IPS-11a (cell line): ENCODE results near the gene PRDM9.
"Not testable (repeated sequence)": the region's sequence is repeated elsewhere in the genome, so short reads cannot be mapped to it uniquely, and the experiment has no call there.

Source experiments
- H3K4me3 ChIP-seq: one replicate; pipeline ENCODE4 v1.5.1; 2013; ENCODE audit warnings: low read depth, low read length, control low read depth

Gene PRDM9

DNA sequence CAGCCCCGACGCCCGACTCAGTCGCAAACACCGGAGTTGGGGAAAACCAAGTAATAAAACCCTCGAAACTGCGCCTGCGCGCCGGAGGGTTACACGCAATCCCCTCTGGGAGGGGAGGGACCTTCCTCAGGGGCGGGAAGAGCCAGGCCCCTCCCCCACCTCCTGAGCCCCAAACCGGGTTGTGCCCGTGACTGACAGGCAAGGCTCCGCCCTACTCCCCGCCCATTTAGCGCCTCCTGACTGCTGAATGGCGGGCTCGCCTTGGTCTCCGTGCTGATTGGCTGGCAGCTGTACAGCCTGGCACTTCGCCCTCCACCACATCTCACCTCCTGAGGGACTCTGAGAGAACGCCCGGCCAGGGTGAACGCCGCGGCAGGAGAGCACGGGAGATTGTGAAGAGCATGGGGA lies at the start of gene PRDM9:
TSS of gene PRDM9 (plus strand) at position 332 of the 408 bp plus-strand sequence. CDS start 1,425 bp downstream, outside the sequence.
- peak within 1 kb of the TSS; percentile 17 for H3K4me3 ChIP-seq

DNA sequence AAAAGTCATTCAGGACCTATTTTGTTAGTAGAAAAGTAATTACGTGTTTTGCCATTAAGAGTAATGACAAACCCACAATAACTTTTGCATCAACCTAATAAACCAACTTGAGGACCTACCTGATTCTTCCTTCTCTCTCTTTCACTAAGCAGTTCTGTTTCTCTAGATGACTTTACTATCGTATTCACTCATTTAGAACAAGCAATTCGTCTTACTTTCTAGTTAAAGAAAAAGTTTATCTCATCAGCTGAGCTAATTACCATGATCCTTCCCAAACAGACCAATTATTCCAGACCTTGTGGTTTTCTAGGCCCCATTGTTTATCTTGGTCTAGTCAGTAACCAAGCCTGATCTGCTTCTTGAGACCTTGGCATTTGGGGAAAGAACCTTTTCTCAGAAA lies 49.6 kb upstream of the PRDM9 start:
- H3K4me3 ChIP-seq: no peak overlapping the region

DNA sequence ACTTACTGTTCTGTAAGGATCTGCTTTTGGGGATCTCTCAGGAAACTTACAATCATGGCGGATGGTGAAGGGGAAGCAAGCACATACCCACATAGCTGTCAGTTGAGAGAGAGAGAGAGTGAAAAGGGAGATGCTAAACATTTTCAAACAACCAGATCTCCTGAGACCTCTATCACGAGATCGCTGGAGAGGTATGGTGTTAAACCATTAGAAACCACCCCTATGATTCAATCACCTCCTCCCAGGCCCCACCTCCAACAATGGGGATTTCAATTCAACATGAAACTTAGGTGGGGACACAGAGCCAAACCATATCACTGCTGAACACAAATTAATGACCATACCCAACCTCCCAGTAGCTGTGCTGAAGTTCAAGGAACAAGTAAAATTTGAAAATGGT lies 48.2 kb upstream of the PRDM9 start:
- no peak overlapping the region for H3K4me3 ChIP-seq

DNA sequence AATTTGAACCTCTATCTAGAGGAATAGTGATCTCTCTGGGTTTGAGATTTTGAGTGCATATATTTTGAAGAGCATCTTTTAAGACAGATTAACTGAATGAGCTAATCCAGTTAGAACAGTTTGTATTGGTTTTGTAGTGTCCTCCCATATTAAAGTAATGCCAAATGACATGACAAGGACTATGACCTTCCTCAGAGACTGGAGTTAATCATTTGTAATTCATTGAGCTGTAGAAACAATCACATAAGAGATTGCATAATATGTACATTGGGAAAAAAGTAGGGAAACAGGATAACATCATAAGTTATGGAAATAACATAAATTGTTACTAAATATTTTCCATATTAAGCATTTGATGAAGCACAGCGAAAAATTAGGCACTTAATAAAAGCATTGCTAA lies 45.8 kb upstream of the PRDM9 start:
- H3K4me3 ChIP-seq: no peak overlapping the region

DNA sequence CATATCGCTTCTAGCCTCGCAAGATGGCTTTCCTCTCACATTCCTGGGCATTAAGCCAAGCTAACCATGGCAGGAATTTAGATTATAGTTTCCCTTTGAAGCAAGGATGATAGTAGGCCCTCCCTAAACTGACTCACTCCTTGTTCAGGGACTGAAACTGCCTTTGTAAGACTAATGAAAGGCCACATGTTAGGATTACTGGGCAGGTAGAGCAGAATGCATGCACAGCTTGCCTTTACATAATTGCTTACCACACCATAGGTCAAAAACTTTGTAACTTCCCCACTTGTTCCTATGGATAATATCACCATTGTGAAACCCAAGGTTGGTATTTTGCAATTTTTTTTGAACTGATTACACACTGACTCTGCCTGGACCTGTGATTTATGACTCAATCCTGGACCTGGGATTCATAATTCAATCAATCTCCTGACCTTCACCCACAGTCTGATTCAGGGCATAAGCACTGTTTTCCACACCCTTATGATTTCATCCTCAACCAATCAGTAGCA lies 41.0 kb upstream of the PRDM9 start:
- no peak overlapping the region for H3K4me3 ChIP-seq

DNA sequence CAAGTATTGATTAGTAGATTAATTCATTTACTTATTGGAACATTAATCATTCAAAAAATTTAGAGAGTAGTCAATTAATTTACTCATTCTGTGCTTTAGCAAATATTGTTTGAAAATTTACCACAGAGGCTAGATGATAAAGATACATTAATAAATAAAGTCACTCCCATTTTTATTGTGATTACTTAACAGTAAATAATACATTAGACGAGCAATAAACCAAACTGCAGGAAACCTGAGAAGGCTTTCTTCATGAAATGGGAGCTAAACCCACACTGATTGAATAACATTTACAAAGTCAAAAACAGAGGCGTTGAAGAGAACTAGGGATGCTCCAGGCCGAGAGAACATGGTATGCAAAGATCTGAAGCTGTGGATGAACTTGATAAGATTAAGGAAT lies 38.8 kb upstream of the PRDM9 start:
- no peak overlapping the region for H3K4me3 ChIP-seq

DNA sequence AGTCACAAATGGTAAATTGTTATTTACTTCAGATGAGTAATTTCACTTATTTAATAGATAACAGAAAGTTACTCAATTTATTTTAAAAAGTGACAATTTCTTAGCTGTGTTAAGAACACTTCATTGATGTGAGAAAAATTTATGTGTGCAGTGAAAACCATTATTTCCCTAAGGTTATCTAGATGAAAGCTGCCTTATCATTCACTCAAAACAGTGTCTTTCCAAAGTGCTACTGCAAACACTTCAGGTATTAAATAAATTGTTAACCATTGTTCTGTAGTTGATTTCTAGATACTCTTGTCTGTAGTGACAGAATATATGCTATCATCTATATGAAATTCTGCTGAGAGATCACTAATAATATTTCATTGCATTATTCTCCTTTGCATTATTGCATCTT lies 33.5 kb upstream of the PRDM9 start:
- H3K4me3 ChIP-seq: no peak overlapping the region

DNA sequence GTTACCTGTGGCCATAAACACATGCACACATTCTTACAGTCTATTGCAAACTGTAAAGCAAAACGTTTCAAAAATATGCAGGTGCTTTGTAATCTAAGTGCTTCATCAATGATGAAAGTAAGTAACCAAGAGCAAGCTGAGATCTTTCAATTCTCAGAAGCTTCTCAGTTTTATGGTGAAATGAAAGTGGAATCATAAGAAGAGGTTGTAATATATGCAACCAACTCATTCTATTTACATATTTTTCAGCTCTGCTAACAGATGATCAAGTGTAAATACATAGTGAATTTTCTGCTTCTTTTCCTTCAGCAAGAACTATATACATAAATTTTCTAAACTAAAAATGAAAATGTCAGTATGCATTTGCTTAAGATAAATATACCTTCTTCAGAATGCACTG lies 33.1 kb upstream of the PRDM9 start:
- H3K4me3 ChIP-seq: no peak overlapping the region

DNA sequence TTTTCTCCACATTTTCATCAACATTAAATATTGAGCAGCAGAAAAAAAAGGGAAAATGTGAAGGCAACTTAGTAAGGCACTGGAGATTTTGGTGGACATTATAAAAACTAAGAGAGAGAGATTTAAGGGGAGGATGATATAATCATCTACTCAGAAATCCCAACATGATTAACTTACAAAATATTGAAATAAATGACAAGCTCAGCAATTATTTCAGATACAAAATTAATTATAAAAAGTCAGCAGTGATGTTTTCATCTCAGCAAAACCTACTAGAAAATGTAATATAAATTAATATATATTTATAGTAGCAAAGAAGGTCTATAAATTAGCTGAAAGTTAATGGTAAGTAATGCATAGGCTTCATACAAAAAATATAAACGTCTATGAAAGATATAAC lies 30.8 kb upstream of the PRDM9 start:
- no peak overlapping the region for H3K4me3 ChIP-seq

DNA sequence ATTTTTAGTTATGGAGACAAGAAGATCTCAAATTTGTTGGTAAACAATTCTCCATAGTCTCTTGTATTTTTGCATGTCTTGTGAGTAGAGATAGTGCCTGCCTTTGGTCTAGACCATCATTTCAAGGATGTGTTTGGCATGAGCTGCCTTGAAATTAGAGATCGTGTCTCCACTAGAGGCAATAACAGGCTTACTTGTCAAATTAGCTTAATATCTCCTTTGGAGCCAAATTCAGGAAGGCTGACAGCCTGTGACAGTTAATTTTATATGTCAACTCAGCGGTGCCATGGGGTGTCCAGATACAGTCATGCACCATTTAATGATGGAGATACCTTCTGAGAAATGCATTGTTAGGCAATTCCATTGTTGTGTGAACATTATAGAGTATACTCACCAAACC lies 24.8 kb upstream of the PRDM9 start:
- no peak overlapping the region for H3K4me3 ChIP-seq

DNA sequence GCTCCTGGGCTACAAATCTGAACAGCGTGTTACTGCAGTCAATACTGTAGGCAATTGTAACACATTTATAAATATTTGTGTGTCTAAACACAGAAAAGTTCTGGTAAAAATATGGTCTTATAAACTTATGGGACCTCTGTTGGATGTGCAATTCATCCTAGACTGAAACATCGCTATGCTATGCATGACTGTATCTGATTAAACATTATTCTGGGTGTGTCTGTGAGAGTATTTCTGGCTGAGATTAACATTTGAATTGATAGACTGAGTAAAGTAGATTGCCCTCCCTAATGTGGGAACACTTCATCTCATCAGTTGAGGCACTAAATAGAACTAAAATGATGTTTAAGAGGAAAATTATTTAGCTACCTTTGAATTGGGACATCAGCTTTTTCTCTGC lies 24.3 kb upstream of the PRDM9 start:
- no peak overlapping the region for H3K4me3 ChIP-seq

DNA sequence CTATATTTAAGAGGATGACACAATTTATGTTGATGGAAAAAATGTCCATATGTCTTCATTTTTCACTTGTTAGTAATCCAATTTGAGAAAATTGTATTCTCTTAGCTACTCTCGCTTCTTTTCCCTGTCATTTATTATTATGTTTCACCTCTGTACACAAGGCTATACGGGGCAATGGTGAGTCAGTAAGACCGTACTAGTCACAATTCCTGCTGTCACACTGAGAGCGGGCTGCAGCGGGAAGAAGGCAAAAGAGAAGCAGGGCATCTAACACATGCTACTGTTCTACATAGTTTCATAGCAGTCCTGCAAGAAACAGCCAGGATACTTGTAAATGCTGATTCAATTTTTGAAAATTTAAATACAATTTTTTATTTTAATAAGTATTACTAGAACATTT lies 23.3 kb upstream of the PRDM9 start:
- H3K4me3 ChIP-seq: no peak overlapping the region

DNA sequence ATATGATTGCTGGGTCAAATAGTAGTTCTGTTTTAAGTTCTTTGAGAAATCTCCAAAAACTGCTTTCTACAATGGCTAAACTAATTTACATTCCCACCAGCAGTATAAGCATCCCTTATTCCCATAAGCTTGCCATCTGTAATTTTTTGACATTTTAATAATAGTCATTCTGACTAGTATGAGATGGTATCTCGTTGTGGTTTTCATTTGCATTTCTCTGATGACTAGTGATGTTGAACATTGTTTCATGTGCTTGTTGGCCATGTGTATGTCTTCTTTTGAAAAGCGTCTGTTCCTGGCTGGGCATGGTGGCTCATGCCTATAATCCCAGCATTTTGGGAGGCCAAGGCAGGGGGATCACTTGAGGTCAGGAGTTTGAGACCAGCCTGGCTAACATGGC lies 21.2 kb upstream of the PRDM9 start:
- H3K4me3 ChIP-seq: not testable (repeated sequence)

DNA sequence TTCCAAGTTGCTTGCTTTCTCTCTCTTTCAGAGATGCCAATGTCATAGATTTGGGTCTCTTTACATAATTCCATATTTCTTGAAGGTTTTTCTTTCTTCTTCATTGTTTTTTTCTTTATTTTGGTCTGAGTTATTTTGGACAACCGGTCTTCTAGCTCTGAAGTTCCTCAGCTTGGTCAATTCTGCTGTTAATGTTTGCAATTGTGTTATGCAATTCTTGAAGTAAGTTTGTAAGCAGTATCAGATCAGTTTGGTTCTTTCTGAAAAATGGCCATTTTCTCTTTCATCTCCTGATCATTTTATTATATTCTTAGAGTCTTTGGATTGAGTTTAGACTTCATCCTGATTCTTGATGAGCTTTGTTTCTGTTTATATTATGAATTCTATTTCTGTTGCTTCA lies 16.4 kb upstream of the PRDM9 start:
- no peak overlapping the region for H3K4me3 ChIP-seq

DNA sequence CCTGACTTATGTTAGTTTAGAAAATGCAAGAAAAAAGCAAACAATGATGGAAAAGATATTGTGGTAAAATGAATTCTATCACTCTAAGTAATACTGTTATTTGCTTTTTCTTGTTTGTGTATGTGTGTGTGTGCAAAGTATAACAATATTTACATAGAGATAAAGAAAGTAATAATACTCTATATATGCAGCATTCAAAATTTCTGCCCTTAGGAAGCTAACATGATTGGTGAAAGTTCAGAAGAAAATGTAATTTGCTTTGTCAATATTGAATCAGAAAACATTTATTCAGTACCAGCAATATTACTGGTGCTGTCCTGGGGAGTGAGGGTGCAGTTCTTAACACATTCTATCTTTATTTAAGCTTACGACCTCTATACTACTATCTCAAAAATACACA lies 12.9 kb upstream of the PRDM9 start:
- H3K4me3 ChIP-seq: no peak overlapping the region

DNA sequence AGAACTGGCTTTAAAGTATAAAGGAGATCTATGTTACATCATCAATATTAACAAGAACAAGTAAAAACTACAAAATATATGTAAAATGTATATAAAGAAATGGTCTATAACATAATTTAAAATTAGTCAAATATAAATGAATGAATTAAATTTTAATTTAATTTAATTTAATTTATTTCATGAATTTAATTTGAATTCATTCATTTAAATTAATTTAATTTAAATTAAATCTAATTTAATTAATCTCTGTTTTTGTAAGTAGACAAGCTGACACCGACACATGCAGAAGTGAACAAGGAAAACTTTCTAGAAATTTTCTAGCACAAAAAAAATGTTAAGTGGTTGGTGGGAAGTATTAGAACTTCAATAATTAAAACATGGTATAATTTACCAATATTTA lies 10.8 kb upstream of the PRDM9 start:
- H3K4me3 ChIP-seq: no peak overlapping the region

DNA sequence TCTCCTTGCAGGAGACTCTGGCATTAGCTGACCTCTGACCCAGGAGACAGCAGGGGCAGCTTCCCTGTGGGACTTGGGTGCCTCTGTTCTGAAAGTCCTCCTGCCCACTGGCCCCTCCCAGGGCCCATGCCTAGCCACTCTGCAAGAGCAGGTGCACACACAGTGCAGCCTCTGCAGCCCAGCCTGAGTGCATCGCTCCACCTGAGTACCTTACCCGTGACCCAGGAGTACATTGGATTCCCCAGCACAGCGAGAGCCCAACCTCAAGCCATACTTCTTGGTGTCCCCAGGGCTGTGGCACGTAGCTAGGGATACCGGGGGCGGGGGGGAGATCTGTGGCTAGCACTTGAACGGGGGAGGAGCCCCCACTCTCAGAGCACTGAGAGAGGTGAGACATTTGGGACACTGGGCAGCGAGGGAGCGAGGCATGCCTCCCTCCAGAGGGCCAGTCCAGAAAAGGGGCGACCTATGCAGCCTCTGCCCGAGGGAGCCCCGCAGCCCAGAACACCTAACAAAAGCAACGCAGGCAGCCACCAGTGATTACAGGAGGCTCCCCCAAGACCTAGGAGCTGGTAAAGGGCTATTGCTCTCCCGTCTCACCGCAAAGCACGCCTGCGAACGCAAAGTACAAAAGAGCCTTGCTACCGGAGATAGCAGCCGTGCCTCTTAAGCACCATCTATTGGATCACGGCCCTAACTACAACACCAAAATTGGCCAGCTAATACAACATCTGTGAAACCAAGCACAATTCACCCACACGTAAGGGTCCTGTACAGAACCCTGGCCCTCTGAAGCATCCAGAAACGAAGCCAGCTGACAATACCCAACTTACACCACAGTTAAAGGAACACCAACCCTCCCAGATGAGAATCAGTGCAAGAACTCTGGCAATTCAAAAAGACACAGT lies 826 bp upstream of the PRDM9 start:
- H3K4me3 ChIP-seq: peak overlapping the region; percentile 17

DNA sequence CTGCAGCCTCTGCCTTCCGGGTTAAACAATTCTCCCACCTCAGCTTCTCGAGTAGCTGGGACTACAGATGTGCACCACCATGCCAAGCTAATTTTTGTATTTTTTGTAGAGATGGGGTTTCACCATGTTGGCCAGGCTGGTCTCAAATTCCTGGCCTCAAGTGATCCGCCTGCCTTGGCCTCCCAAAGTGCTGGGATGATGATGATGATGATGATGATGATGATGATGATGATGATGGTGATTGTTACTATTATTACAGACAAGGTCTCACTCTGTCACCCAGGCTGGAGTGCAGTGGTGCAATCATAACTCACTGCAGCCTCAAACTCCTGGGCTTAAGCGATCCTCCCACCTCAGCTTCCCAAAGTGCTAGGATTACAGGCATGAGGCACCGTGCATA lies 3.0 kb downstream of the PRDM9 start:
- H3K4me3 ChIP-seq: not testable (repeated sequence)

DNA sequence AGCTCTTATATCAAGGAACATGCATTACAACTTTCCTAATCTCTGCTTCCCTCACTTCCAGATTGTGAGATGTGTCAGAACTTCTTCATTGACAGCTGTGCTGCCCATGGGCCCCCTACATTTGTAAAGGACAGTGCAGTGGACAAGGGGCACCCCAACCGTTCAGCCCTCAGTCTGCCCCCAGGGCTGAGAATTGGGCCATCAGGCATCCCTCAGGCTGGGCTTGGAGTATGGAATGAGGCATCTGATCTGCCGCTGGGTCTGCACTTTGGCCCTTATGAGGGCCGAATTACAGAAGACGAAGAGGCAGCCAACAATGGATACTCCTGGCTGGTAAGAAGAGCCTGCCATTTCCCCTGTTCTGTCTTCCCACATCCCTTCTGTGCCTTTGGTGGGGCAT lies 15.1 kb downstream of the PRDM9 start:
- H3K4me3 ChIP-seq: no peak overlapping the region

DNA sequence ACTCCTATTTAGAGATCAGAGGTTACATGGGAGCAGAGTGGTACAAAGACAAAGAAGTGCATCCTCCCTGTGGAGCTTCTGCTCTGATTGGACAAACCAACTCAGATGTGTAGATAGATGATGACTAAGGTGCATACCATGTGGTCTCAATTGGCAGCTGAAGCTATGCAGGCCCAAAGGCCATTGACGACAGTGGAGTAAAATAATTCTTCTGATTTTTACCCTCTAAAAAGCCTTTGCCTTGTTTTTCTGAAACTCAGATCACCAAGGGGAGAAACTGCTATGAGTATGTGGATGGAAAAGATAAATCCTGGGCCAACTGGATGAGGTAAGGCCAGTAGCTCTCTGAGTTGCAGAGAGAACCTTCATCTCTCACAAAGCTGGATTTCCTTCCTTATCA lies 15.6 kb downstream of the PRDM9 start:
- no peak overlapping the region for H3K4me3 ChIP-seq

DNA sequence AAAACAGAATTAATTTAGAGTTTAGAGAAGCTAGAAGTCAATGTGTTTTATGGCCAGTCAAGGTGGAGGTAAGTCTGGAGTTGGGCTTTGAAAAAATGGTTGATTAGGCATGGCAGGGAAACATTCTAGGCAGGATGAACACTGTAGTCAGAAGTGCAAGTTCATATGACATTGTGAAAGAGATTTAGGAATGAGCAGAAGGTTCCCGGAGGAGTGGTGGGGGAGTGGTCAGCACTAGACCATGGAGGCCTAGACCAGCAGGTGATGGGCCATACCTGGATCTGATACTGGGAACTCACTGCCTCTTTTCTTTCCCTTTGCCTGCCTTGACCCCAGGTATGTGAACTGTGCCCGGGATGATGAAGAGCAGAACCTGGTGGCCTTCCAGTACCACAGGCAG lies 16.6 kb downstream of the PRDM9 start:
- H3K4me3 ChIP-seq: no peak overlapping the region

DNA sequence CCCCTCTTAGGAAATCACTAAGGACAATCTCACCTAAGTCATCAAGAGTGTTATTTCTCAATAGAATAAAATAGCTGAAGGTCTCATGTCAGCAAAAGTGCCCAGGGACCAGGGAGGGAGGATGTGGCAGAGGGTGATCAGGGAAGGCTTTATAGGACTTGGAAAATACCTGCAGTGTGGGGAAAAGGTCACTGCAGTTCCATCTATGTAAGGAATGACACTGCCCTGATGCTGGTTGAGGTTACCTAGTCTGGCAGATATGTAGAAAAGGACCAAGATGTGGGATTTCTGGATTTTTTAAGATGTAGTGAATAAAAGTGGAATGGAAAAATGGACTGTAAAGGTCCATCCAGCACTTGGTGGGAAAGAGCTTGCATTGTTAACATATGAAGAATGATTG lies 18.3 kb downstream of the PRDM9 start:
- no peak overlapping the region for H3K4me3 ChIP-seq

DNA sequence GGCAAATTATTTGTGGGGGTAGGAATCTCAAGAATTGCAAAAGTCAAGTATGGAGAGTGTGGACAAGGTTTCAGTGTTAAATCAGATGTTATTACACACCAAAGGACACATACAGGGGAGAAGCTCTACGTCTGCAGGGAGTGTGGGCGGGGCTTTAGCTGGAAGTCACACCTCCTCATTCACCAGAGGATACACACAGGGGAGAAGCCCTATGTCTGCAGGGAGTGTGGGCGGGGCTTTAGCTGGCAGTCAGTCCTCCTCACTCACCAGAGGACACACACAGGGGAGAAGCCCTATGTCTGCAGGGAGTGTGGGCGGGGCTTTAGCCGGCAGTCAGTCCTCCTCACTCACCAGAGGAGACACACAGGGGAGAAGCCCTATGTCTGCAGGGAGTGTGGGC lies 19.2 kb downstream of the PRDM9 start:
- not testable (repeated sequence) for H3K4me3 ChIP-seq
